Measurements from ENCODE around the gene SORBS1. TPM values are rescaled to one million over a fixed set of nuclear protein-coding genes. Genes with fewer than 3 reads are reported as not detected.

Gene SORBS1
- total RNA-seq, 1 experiment from 2014 or later: 39.9 TPM

DNA sequence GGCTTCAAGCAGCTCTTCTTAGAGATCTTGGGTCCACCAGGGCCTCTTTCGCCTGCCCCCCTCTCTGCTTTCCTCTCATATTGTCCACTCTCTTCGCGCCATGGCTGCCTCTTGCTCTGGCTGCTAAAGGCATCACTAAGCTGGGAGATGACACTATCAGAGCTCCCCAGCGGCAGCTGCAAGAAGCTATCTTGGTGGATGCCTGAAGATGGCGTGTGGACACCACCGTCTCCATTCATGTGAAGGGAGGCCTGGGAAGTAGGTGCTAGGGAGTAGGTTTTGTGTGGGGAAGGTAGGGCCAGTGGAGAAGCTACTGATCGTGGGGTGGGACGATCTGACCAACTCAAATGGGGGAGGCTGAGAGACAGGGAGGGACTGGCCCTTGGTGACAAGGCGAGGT lies 224.5 kb downstream of the SORBS1 start (continued):
- TF ChIP-seq, protein P1, sequence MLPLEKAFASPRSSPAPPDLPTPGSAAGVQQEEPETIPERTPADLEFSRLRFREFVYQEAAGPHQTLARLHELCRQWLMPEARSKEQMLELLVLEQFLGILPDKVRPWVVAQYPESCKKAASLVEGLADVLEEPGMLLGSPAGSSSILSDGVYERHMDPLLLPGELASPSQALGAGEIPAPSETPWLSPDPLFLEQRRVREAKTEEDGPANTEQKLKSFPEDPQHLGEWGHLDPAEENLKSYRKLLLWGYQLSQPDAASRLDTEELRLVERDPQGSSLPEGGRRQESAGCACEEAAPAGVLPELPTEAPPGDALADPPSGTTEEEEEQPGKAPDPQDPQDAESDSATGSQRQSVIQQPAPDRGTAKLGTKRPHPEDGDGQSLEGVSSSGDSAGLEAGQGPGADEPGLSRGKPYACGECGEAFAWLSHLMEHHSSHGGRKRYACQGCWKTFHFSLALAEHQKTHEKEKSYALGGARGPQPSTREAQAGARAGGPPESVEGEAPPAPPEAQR (CRISPR knock-in tag; IDR thresholded peaks at IDR 0.05): no peak
- no peak for TF ChIP-seq TP53 (CRISPR knock-in tag; IDR thresholded peaks at IDR 0.05)

- ChIA-PET CTCF (interaction anchor here (1.0 to 1.6 kb wide), 4 partner anchors 24 to 92 kb away, joined by 5 to 10 read pairs (median 6); no protein-coding TSS in a partner anchor), POLR2A (interaction anchor here (0.8 kb wide), 1 partner anchor 9 kb away, joined by 3 read pairs; no protein-coding TSS in a partner anchor)
- no peak for ATAC-seq
- TF ChIP-seq, protein P2, sequence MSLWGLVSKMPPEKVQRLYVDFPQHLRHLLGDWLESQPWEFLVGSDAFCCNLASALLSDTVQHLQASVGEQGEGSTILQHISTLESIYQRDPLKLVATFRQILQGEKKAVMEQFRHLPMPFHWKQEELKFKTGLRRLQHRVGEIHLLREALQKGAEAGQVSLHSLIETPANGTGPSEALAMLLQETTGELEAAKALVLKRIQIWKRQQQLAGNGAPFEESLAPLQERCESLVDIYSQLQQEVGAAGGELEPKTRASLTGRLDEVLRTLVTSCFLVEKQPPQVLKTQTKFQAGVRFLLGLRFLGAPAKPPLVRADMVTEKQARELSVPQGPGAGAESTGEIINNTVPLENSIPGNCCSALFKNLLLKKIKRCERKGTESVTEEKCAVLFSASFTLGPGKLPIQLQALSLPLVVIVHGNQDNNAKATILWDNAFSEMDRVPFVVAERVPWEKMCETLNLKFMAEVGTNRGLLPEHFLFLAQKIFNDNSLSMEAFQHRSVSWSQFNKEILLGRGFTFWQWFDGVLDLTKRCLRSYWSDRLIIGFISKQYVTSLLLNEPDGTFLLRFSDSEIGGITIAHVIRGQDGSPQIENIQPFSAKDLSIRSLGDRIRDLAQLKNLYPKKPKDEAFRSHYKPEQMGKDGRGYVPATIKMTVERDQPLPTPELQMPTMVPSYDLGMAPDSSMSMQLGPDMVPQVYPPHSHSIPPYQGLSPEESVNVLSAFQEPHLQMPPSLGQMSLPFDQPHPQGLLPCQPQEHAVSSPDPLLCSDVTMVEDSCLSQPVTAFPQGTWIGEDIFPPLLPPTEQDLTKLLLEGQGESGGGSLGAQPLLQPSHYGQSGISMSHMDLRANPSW (CRISPR knock-in tag; conservative IDR thresholded peaks at IDR 0.05; ENCODE audit: low read depth): no peak
- TF ChIP-seq TEAD4 (CRISPR knock-in tag; IDR thresholded peaks at IDR 0.05): no peak
- TF ChIP-seq, protein P3, sequence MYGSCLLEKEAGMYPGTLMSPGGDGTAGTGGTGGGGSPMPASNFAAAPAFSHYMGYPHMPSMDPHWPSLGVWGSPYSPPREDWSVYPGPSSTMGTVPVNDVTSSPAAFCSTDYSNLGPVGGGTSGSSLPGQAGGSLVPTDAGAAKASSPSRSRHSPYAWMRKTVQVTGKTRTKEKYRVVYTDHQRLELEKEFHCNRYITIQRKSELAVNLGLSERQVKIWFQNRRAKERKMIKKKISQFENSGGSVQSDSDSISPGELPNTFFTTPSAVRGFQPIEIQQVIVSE (CRISPR knock-in tag; IDR thresholded peaks at IDR 0.05; ENCODE audit: borderline replicate concordance): no peak
- Mint-ChIP-seq H3K27me3 (ENCODE audit: low read depth) (no peaks in the 10 kb centered on the region), H3K4me1 (peaks cover 23% of the 10 kb centered on the region), H3K9me3 (no peaks in the 10 kb centered on the region), H3K4me3 (no peak overlapping the region), H3K27ac (peak overlapping the region; percentile 50; the same call in 1 of the 2 replicates), H3K36me3 (peaks cover 14% of the 10 kb centered on the region)
- DNase-seq (ENCODE audit: low spot score): no peak
These were observed 225.1 kb downstream of the SORBS1 start for GRCh38 chr10:95335933-95336699.

DNA sequence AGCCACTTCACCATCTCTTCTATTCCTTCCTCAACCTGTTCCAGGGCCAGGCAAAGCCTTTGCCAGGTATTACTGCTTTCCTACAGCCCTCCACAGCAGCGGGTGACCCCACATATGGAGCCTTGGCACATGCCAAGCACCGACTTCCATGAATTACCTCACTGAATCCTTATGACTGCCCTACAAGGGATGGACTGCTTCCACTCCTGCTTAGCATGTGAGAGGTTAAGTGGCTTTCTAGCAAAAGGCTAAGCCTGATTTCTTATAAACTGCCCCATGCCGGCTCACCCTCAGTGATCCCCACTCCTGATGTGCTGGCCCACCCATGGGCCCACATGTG lies 226.4 kb downstream of the SORBS1 start:
- Mint-ChIP-seq H3K4me3 (no peak overlapping the region), H3K9me3 (no peaks in the 10 kb centered on the region), H3K4me1 (peaks cover 20% of the 10 kb centered on the region), H3K27ac (no peak overlapping the region; the same call in 1 of the 2 replicates), H3K27me3 (ENCODE audit: low read depth) (no peaks in the 10 kb centered on the region), H3K36me3 (peaks cover 17% of the 10 kb centered on the region)
- CTCF ChIA-PET: no interaction called here
- DNase-seq (ENCODE audit: low spot score) (no peak), ATAC-seq (no peak)
- POLR2A ChIA-PET: no interaction called here
- TF ChIP-seq, protein P2 (CRISPR knock-in tag; conservative IDR thresholded peaks at IDR 0.05; ENCODE audit: low read depth): no peak
- TF ChIP-seq ATF6 (CRISPR knock-in tag; IDR thresholded peaks at IDR 0.05): no peak
- TF ChIP-seq ESRRA (CRISPR knock-in tag; IDR thresholded peaks at IDR 0.05; ENCODE audit: borderline replicate concordance): no peak
- TF ChIP-seq HMGXB4 (CRISPR knock-in tag; IDR thresholded peaks at IDR 0.05): no peak
- no peak for TF ChIP-seq ZNF423 (CRISPR knock-in tag; IDR thresholded peaks at IDR 0.05)
- TF ChIP-seq, protein P4, sequence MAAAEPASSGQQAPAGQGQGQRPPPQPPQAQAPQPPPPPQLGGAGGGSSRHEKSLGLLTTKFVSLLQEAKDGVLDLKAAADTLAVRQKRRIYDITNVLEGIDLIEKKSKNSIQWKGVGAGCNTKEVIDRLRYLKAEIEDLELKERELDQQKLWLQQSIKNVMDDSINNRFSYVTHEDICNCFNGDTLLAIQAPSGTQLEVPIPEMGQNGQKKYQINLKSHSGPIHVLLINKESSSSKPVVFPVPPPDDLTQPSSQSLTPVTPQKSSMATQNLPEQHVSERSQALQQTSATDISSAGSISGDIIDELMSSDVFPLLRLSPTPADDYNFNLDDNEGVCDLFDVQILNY (CRISPR knock-in tag; IDR thresholded peaks at IDR 0.05): no peak
- no peak for TF ChIP-seq ZNF416 (CRISPR knock-in tag; IDR thresholded peaks at IDR 0.05)
- TF ChIP-seq GRHL2 (CRISPR knock-in tag; IDR thresholded peaks at IDR 0.05; ENCODE audit: insufficient replicate concordance, severe bottlenecking): no peak
- TF ChIP-seq CTCF (IDR thresholded peaks at IDR 0.05): no peak
- TF ChIP-seq ZNF121 (CRISPR knock-in tag; IDR thresholded peaks at IDR 0.05): no peak
- no peak for TF ChIP-seq ERG (CRISPR knock-in tag; IDR thresholded peaks at IDR 0.05)

Data from WTC11 (cell line).